Parathyroid adenoma (tissue), 2 donors: ENCODE measurements around the gene SLFN13.
"Not testable (repeated sequence)": the region's sequence is repeated elsewhere in the genome, so short reads cannot be mapped to it uniquely, and the experiment has no call there.

Experiments
- H2AFZ ChIP-seq: fragments of 300-600 bp; sonication (generic); one replicate; pipeline ENCODE4 v1.7.0; 2017; ENCODE audit warnings: antibody characterized with exemption, mild to moderate bottlenecking
- H3K27ac ChIP-seq: fragments of 300-600 bp; sonication (generic); one replicate; pipeline ENCODE4 v1.7.0; 2017
- H3K27me3 ChIP-seq: fragments of 300-600 bp; sonication (generic); one replicate; pipeline ENCODE4 v1.7.0; 2017; ENCODE audit warnings: low read length; ENCODE audit not compliant: control insufficient read depth, insufficient read depth
- H3K36me3 ChIP-seq: fragments of 300-600 bp; sonication (generic); one replicate; pipeline ENCODE4 v1.7.0; 2017; ENCODE audit warnings: low read length; ENCODE audit not compliant: control insufficient read depth, insufficient read depth
- H3K4me1 ChIP-seq: fragments of 300-600 bp; sonication (generic); one replicate; pipeline ENCODE4 v1.7.0; 2017; ENCODE audit warnings: control low read depth
- H3K4me2 ChIP-seq: fragments of 300-600 bp; sonication (generic); one replicate; pipeline ENCODE4 v1.7.0; 2017; ENCODE audit warnings: low read length
- H3K4me3 ChIP-seq: fragments of 300-600 bp; sonication (generic); one replicate; pipeline ENCODE4 v1.7.0; 2017; ENCODE audit warnings: low read depth, low read length
- H3K79me2 ChIP-seq: fragments of 300-600 bp; sonication (generic); one replicate; pipeline ENCODE4 v1.7.0; 2017; ENCODE audit warnings: control low read depth
- H3K9ac ChIP-seq: fragments of 300-600 bp; sonication (generic); one replicate; pipeline ENCODE4 v1.7.0; 2017; ENCODE audit warnings: mild to moderate bottlenecking
- H3K9me3 ChIP-seq: fragments of 300-600 bp; sonication (generic); one replicate; pipeline ENCODE4 v1.7.0; 2017; ENCODE audit warnings: low read length; ENCODE audit not compliant: control insufficient read depth
- TF ChIP-seq, protein P1 (sequence below): fragments of 300-600 bp; sonication (generic); IDR thresholded peaks from one replicate; pipeline ENCODE4 v1.7.0; 2017; ENCODE audit warnings: antibody characterized with exemption, mild to moderate bottlenecking
- donor health status: primary hyperparathyroidism.

SLFN13 gene

GRCh38 chr17:35476283-35476820 lies 27.8 kb upstream of the SLFN13 start:
- H3K4me2 ChIP-seq = no peak overlapping the region
- H3K27ac ChIP-seq = no peak overlapping the region
- no peaks in the 10 kb centered on the region for H3K36me3 ChIP-seq
- no peaks in the 10 kb centered on the region for H3K9me3 ChIP-seq
- H3K9ac ChIP-seq = no peak overlapping the region
- no peak overlapping the region for H2AFZ ChIP-seq
- no peak overlapping the region for H3K4me3 ChIP-seq
- TF ChIP-seq, protein P1, sequence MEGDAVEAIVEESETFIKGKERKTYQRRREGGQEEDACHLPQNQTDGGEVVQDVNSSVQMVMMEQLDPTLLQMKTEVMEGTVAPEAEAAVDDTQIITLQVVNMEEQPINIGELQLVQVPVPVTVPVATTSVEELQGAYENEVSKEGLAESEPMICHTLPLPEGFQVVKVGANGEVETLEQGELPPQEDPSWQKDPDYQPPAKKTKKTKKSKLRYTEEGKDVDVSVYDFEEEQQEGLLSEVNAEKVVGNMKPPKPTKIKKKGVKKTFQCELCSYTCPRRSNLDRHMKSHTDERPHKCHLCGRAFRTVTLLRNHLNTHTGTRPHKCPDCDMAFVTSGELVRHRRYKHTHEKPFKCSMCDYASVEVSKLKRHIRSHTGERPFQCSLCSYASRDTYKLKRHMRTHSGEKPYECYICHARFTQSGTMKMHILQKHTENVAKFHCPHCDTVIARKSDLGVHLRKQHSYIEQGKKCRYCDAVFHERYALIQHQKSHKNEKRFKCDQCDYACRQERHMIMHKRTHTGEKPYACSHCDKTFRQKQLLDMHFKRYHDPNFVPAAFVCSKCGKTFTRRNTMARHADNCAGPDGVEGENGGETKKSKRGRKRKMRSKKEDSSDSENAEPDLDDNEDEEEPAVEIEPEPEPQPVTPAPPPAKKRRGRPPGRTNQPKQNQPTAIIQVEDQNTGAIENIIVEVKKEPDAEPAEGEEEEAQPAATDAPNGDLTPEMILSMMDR = no peak
- no peaks in the 10 kb centered on the region for H3K27me3 ChIP-seq
- H3K79me2 ChIP-seq = no peaks in the 10 kb centered on the region
- H3K4me1 ChIP-seq = no peaks in the 10 kb centered on the region

GRCh38 chr17:35468475-35468874 lies 19.9 kb upstream of the SLFN13 start:
- Histone ChIP-seq H3K36me3 (no peaks in the 10 kb centered on the region), H3K4me3 (no peak overlapping the region), H3K27ac (no peak overlapping the region), H3K27me3 (no peaks in the 10 kb centered on the region), H3K9ac (no peak overlapping the region), H3K4me2 (no peak overlapping the region), H3K9me3 (no peaks in the 10 kb centered on the region), H2AFZ (no peak overlapping the region), H3K4me1 (no peaks in the 10 kb centered on the region), H3K79me2 (no peaks in the 10 kb centered on the region)
- TF ChIP-seq, protein P1 = no peak

DNA sequence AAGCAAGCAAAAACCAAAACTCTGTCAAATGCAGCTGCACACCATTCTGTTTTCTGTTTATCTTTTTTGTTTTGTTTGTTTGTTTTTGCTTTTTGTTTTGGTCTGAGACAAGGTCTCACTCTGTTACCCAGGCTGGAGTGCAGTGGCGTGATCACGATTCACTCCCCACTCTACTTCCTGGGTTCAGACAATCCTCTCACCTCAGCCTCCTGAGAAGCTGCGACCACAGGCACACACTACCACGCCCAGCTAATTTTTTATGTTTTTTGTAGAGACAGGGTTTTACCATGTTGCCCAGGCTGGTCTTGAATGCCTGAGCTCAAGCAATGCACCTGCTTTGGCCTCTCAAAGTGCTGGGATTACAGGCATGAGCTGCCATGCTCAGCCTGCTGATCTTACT lies 19.3 kb upstream of the SLFN13 start:
- Histone ChIP-seq H3K4me3 (no peak overlapping the region), H3K27me3 (no peaks in the 10 kb centered on the region), H3K4me2 (no peak overlapping the region), H3K9ac (no peak overlapping the region), H2AFZ (no peak overlapping the region), H3K4me1 (no peaks in the 10 kb centered on the region), H3K27ac (no peak overlapping the region), H3K9me3 (no peaks in the 10 kb centered on the region), H3K36me3 (no peaks in the 10 kb centered on the region), H3K79me2 (no peaks in the 10 kb centered on the region)
- TF ChIP-seq, protein P1 = no peak

- Histone ChIP-seq H3K27me3 (no peaks in the 10 kb centered on the region), H3K36me3 (no peaks in the 10 kb centered on the region), H2AFZ (peak overlapping the region; percentile 38), H3K9ac (no peak overlapping the region), H3K4me1 (no peaks in the 10 kb centered on the region), H3K27ac (no peak overlapping the region), H3K79me2 (no peaks in the 10 kb centered on the region), H3K4me2 (peak overlapping the region; percentile 0), H3K9me3 (no peaks in the 10 kb centered on the region), H3K4me3 (peak overlapping the region; percentile 43)
- TF ChIP-seq, protein P1 = no peak
Observed at GRCh38 chr17:35460354-35460851, 11.8 kb upstream of the SLFN13 start.

DNA sequence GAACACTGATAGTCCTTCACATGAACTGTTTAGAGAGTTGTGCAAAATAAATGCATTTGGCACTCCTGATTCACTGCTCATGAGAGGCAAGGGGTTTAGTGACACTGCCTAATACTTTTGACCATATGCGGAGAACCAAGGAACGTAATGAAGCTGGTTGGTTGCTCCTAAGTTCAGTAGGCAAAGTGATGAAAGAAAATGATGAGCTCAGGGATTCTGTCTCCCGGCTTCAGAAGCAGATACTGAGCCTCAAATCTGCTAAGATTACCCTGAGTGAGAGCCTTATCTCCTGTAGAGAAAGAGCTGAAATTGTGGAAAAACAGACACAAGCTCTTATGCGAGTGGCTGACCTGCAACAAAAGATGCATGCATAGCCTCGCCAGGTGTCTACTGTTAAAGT lies 5.5 kb upstream of the SLFN13 start:
- H3K9ac ChIP-seq, H3K4me1 ChIP-seq, H3K79me2 ChIP-seq, H3K4me2 ChIP-seq, H3K9me3 ChIP-seq, H2AFZ ChIP-seq, H3K4me3 ChIP-seq, H3K36me3 ChIP-seq, H3K27ac ChIP-seq, H3K27me3 ChIP-seq: not testable (repeated sequence)
